PC-9 (cell line): ENCODE measurements around the gene TGFBI. TPM values are rescaled to one million over a fixed set of nuclear protein-coding genes. Genes with fewer than 3 reads are reported as not detected.
A peak's percentile ranks its signal among the peaks of the same experiment; 100 is the strongest.

ENCODE experiments used
- BruUV-seq: library from RNA; stranded (reverse); fragments of 400-500 nt; replicated peaks from 2 replicates; lab custom pipeline; 2021; lab: Mats Ljungman, UMichigan
- CTCF ChIA-PET: fragments of 300-600 bp; sonication (Branson Sonifier 250); formaldehyde crosslinking; loops from one replicate; lab custom pipeline; 2022; ENCODE audit warnings: antibody characterized with exemption; lab: Charles Lee
- POLR2A ChIA-PET: fragments of 300-600 bp; sonication (Branson Sonifier 250); formaldehyde crosslinking; loops from one replicate; lab custom pipeline; 2022; ENCODE audit warnings: antibody characterized with exemption; ENCODE audit not compliant: unreplicated experiment; lab: Charles Lee
- DNase-seq, 2 experiments: peaks; one replicate each; pipeline versions ENCODE4 v3.0.0 to v3.0.0-alpha.2; 2015 to 2022; ENCODE audit warnings: mixed read lengths in 1 of 2
- H2AFZ ChIP-seq: fragments of 200-600 bp; sonication (generic); 2 replicates; pipeline ENCODE4 v1.8.1; 2017; ENCODE audit warnings: antibody characterized with exemption
- H3F3A ChIP-seq: fragments of 200-600 bp; sonication (generic); 2 replicates; pipeline ENCODE4 v1.8.1; 2017; ENCODE audit warnings: antibody characterized with exemption, mild to moderate bottlenecking, low read depth; ENCODE audit not compliant: insufficient read depth
- H3K27ac ChIP-seq: fragments of 200-600 bp; sonication (generic); 2 replicates; pipeline ENCODE4 v1.6.1; 2016; ENCODE audit warnings: mixed run types
- H3K27me3 ChIP-seq: fragments of 200-600 bp; sonication (generic); 2 replicates; pipeline ENCODE4 v1.6.1; 2016; ENCODE audit warnings: low read depth, mixed run types; ENCODE audit not compliant: insufficient read depth
- H3K36me3 ChIP-seq: fragments of 200-600 bp; sonication (generic); 2 replicates; pipeline ENCODE4 v1.6.1; 2016; ENCODE audit warnings: low read depth, mixed run types
- H3K4me1 ChIP-seq: fragments of 200-600 bp; sonication (generic); replicated peaks from 2 replicates; pipeline ENCODE4 v1.6.1; 2016; ENCODE audit warnings: mixed run types; ENCODE audit not compliant: insufficient read depth
- H3K4me2 ChIP-seq: fragments of 200-600 bp; sonication (generic); 2 replicates; pipeline ENCODE4 v1.6.1; 2017; ENCODE audit warnings: mixed run types
- H3K4me3 ChIP-seq: fragments of 200-600 bp; sonication (generic); 2 replicates; pipeline ENCODE4 v1.6.1; 2016; ENCODE audit warnings: mixed run types
- H3K79me2 ChIP-seq: fragments of 200-600 bp; sonication (generic); 2 replicates; pipeline ENCODE4 v1.6.1; 2017; ENCODE audit warnings: low read depth, mixed run types
- H3K9me2 ChIP-seq: fragments of 200-600 bp; sonication (generic); 2 replicates; pipeline ENCODE4 v1.8.1; 2017; ENCODE audit warnings: mild to moderate bottlenecking; ENCODE audit not compliant: insufficient read depth
- H3K9me3 ChIP-seq: fragments of 200-600 bp; sonication (generic); 2 replicates; pipeline ENCODE4 v1.8.1; 2016; ENCODE audit warnings: low read depth; ENCODE audit not compliant: insufficient read depth
- H4K20me1 ChIP-seq: fragments of 200-600 bp; sonication (generic); 2 replicates; pipeline ENCODE4 v1.8.1; 2017; ENCODE audit not compliant: insufficient read depth
- CTCF ChIP-seq: fragments of 200-600 bp; sonication (generic); conservative IDR thresholded peaks from 2 replicates; pipeline ENCODE4 v1.6.1; 2017; ENCODE audit warnings: mixed run types, antibody characterized with exemption, mild to moderate bottlenecking, moderate library complexity
- EZH2 ChIP-seq: fragments of 200-600 bp; sonication (generic); IDR thresholded peaks from 2 replicates; pipeline ENCODE4 v1.8.0; 2017; ENCODE audit warnings: antibody characterized with exemption, low read depth
- intact Hi-C: fragments of 100-400 bp; cut with micrococcal nuclease; formaldehyde crosslinking; loops from one replicate; pipeline ENCODE4 v1.10.0; 2022; ENCODE audit not compliant: unreplicated experiment
- total RNA-seq: library from RNA; stranded (reverse); gene quantifications from 2 replicates; pipeline ENCODE4 v1.2.3, GENCODE V29; 2021

Gene TGFBI
- total RNA-seq, 1 experiment from 2014 or later: 437 TPM

GRCh38 chr5:135997673-135998335 lies 31.0 kb upstream of the TGFBI start:
- intact Hi-C loops: no loop called here
- H3K4me2 ChIP-seq: no peak overlapping the region
- no peaks in the 10 kb centered on the region for H4K20me1 ChIP-seq
- BruUV-seq: no TSS peak
- no peaks in the 10 kb centered on the region for H3K9me2 ChIP-seq
- no peak overlapping the region for H3K4me3 ChIP-seq
- no peaks in the 10 kb centered on the region for H3K27me3 ChIP-seq
- no peaks in the 10 kb centered on the region for H3K36me3 ChIP-seq
- H3K4me1 ChIP-seq: peaks cover 6% of the 10 kb centered on the region; the same call in 1 of the 2 replicates
- CTCF ChIA-PET: no interaction called here
- no peaks in the 10 kb centered on the region; the same call in 1 of the 2 replicates for H3K9me3 ChIP-seq
- no peaks in the 10 kb centered on the region for H3F3A ChIP-seq
- TF ChIP-seq EZH2: no peak
- no peak for TF ChIP-seq CTCF
- POLR2A ChIA-PET: no interaction called here
- no peak overlapping the region for H2AFZ ChIP-seq
- H3K27ac ChIP-seq: no peak overlapping the region
- DNase-seq: no peak
- no peaks in the 10 kb centered on the region for H3K79me2 ChIP-seq

- H3K27me3 ChIP-seq: no peaks in the 10 kb centered on the region
- no peaks in the 10 kb centered on the region for H4K20me1 ChIP-seq
- H3K4me2 ChIP-seq: no peak overlapping the region
- no peak overlapping the region for H2AFZ ChIP-seq
- H3K27ac ChIP-seq: no peak overlapping the region
- intact Hi-C loops: no loop called here
- H3F3A ChIP-seq: no peaks in the 10 kb centered on the region
- CTCF ChIA-PET: no interaction called here
- TF ChIP-seq EZH2 (no peak), CTCF (no peak)
- H3K79me2 ChIP-seq: no peaks in the 10 kb centered on the region
- DNase-seq: no peak
- H3K9me3 ChIP-seq: no peaks in the 10 kb centered on the region; the same call in 1 of the 2 replicates
- H3K4me1 ChIP-seq: peaks cover 6% of the 10 kb centered on the region; the same call in 1 of the 2 replicates
- no peak overlapping the region for H3K4me3 ChIP-seq
- no peaks in the 10 kb centered on the region for H3K9me2 ChIP-seq
- no TSS peak for BruUV-seq
- H3K36me3 ChIP-seq: no peaks in the 10 kb centered on the region
- POLR2A ChIA-PET: no interaction called here
These were observed 29.9 kb upstream of the TGFBI start for GRCh38 chr5:135998889-135999288.

DNA sequence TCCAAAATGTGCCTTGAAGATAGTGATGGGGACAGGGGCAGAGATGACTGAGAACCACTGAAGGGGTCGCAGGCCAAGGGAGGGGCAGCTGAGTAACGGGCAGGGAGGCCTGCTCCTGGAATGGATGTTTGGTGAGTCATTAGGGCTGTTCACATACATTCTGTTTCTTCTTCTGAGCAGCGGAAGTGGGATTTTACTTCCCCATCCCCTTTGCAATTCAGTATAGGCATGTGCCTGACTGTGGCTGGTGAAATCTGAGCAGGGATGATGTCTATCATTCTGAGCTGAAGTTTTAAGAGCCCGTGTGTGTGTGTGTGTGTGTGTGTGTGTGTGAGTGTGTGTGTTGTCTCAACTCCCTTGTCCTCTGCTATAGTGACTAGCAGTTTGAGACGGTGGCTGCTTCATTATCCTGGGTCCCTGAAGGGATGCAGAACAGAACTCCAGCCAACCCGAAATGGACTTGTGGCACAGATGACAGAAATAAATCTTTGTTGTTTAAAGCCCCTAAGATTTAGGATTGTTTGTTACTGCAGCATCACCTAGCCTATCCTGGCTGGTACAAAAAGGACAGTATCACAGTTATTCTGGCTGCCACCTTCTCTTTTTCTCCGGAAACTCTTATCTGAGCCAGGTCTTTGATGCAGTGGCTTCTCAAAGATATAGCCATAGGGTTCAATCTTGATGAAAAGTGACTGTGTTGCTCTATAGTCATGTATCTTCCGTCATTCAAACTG lies 29.2 kb upstream of the TGFBI start:
- intact Hi-C loops: no loop called here
- TF ChIP-seq CTCF (no peak), EZH2 (no peak)
- H3K79me2 ChIP-seq: no peaks in the 10 kb centered on the region
- H4K20me1 ChIP-seq: no peaks in the 10 kb centered on the region
- H3K27ac ChIP-seq: peak overlapping the region; percentile 36
- no peaks in the 10 kb centered on the region for H3K27me3 ChIP-seq
- peaks cover 6% of the 10 kb centered on the region; the same call in 1 of the 2 replicates for H3K4me1 ChIP-seq
- H3K4me3 ChIP-seq: no peak overlapping the region
- no peaks in the 10 kb centered on the region for H3K9me2 ChIP-seq
- H2AFZ ChIP-seq: no peak overlapping the region
- BruUV-seq: no TSS peak
- H3F3A ChIP-seq: no peaks in the 10 kb centered on the region
- POLR2A ChIA-PET: interaction anchor here (0.5 kb wide), 1 partner anchor 11 kb away, joined by 3 read pairs; no protein-coding TSS in a partner anchor
- H3K36me3 ChIP-seq: no peaks in the 10 kb centered on the region
- DNase-seq: no peak
- no peaks in the 10 kb centered on the region; the same call in 1 of the 2 replicates for H3K9me3 ChIP-seq
- CTCF ChIA-PET: no interaction called here
- no peak overlapping the region for H3K4me2 ChIP-seq
